Measurements from ENCODE around the gene SNTA1.
A peak's percentile ranks its signal among the peaks of the same experiment; 100 is the strongest.
"Not testable (repeated sequence)": the region's sequence is repeated elsewhere in the genome, so short reads cannot be mapped to it uniquely, and the experiment has no call there.

SNTA1 gene

DNA sequence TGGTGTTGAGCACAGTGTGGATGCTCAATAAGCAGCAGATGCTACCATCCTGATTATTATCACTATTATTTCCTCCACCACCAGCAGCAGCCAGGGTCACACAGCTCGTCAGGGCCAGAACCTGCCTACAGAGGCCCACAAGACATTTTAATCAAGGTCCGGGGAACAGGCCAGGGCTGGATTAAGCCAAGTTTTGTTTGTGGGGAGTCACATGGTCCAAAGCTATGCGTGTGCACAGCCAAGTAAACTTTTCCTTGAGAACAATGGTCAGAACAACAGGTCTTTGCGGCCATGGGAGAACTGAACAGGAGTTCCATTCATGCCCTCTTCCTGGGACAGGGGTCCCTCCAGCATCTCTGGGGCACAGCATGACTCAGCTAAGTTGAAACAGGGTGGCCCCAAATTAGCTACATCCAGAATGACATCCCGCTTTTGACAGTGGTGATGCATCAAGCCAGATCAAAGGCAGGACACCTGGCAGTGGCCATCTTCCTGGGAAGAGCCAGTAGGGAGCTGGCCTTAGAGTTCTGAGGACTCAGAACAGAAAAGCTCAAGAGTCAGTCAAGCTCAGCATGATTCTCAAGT lies 11.7 kb downstream of the SNTA1 start:
- Histone ChIP-seq H2AK5ac (ENCODE audit: low read length, severe bottlenecking) (no peak overlapping the region), H3K27me3 (ENCODE audit: control insufficient read depth in 1 of 2, insufficient read depth in 1 of 2, low read length in 2 of 2) (no peaks in the 10 kb centered on the region), H3K27ac (ENCODE audit: low read length, poor library complexity, severe bottlenecking) (no peak overlapping the region), H3K18ac (ENCODE audit: low read depth in 1 of 2, low read length in 2 of 2) (no peak overlapping the region), H2BK5ac (ENCODE audit: low read depth, low read length, poor library complexity, severe bottlenecking) (no peak overlapping the region), H3K4me2 (ENCODE audit: low read length, poor library complexity, severe bottlenecking) (no peak overlapping the region), H3K4me3 (ENCODE audit: insufficient read depth in 1 of 2, low read depth in 1 of 2, low read length in 2 of 2) (no peak overlapping the region), H2AFZ (ENCODE audit: low read depth, low read length) (no peak overlapping the region), H3K4ac (ENCODE audit: low read depth in 1 of 2, low read length in 2 of 2) (no peak overlapping the region), H3K79me1 (replicated peaks; ENCODE audit: low read length, poor library complexity, severe bottlenecking) (no peaks in the 10 kb centered on the region), H2BK15ac (ENCODE audit: low read depth, poor library complexity, severe bottlenecking) (no peak overlapping the region), H3K9me3 (ENCODE audit: control insufficient read depth, low read length) (no peaks in the 10 kb centered on the region), H3K14ac (ENCODE audit: low read length in 2 of 2) (no peak overlapping the region), H3K4me1 (ENCODE audit: control insufficient read depth, insufficient read depth, low read depth, low read length) (peaks cover 3% of the 10 kb centered on the region), H4K91ac (ENCODE audit: low read length) (no peak overlapping the region), H3K23ac (ENCODE audit: low read length in 2 of 2) (peak overlapping the region in 1 of 2 experiments; percentile 23), H2BK12ac (ENCODE audit: low read length in 2 of 2) (no peak overlapping the region), H2BK120ac (ENCODE audit: low read depth, low read length) (no peak overlapping the region), H3K9ac (ENCODE audit: low read length) (no peak overlapping the region), H4K8ac (ENCODE audit: low read length) (no peak overlapping the region), H3K36me3 (ENCODE audit: control insufficient read depth in 1 of 2, insufficient read depth in 2 of 2, low read depth in 1 of 2, low read length in 2 of 2) (peaks cover 0 to 5% of the 10 kb centered on the region in 2 experiments)
- WGBS, result 91% methylated on average over 5 of the region's 5 CpGs
- DNase-seq, result no peak

- not testable (repeated sequence) for H2BK15ac ChIP-seq (ENCODE audit: low read depth, poor library complexity, severe bottlenecking); H2BK5ac ChIP-seq (ENCODE audit: low read depth, low read length, poor library complexity, severe bottlenecking); H3K23ac ChIP-seq (ENCODE audit: low read length in 2 of 2); H3K27me3 ChIP-seq (ENCODE audit: control insufficient read depth in 1 of 2, insufficient read depth in 1 of 2, low read length in 2 of 2); H3K79me1 ChIP-seq (replicated peaks; ENCODE audit: low read length, poor library complexity, severe bottlenecking); H3K14ac ChIP-seq (ENCODE audit: low read length in 2 of 2); H2AFZ ChIP-seq (ENCODE audit: low read depth, low read length); H3K4me2 ChIP-seq (ENCODE audit: low read length, poor library complexity, severe bottlenecking); H2AK5ac ChIP-seq (ENCODE audit: low read length, severe bottlenecking); H4K91ac ChIP-seq (ENCODE audit: low read length); H3K27ac ChIP-seq (ENCODE audit: low read length, poor library complexity, severe bottlenecking); H3K36me3 ChIP-seq (ENCODE audit: control insufficient read depth in 1 of 2, insufficient read depth in 2 of 2, low read depth in 1 of 2, low read length in 2 of 2); H3K4me3 ChIP-seq (ENCODE audit: insufficient read depth in 1 of 2, low read depth in 1 of 2, low read length in 2 of 2); H3K4me1 ChIP-seq (ENCODE audit: control insufficient read depth, insufficient read depth, low read depth, low read length); H3K9me3 ChIP-seq (ENCODE audit: control insufficient read depth, low read length); DNase-seq
- H2BK12ac ChIP-seq (ENCODE audit: low read length in 2 of 2), result peak overlapping the region; percentile 61 to 74
- peak overlapping the region; percentile 85 for H4K8ac ChIP-seq (ENCODE audit: low read length)
- 97% methylated on average over 11 of the region's 11 CpGs for WGBS
- peak overlapping the region; percentile 59 for H2BK120ac ChIP-seq (ENCODE audit: low read depth, low read length)
- H3K4ac ChIP-seq (ENCODE audit: low read depth in 1 of 2, low read length in 2 of 2), result peak overlapping the region; percentile 35 to 69
- H3K9ac ChIP-seq (ENCODE audit: low read length), result peak overlapping the region; percentile 70
- peak overlapping the region; percentile 37 to 88 for H3K18ac ChIP-seq (ENCODE audit: low read depth in 1 of 2, low read length in 2 of 2)
Measured at GRCh38 chr20:33423875-33424274, 19.7 kb downstream of the SNTA1 start.

- H3K23ac ChIP-seq (ENCODE audit: low read length in 2 of 2), result peak overlapping the region in 1 of 2 experiments; percentile 48
- no peak overlapping the region for H2AFZ ChIP-seq (ENCODE audit: low read depth, low read length)
- peak overlapping the region; percentile 78 for H4K91ac ChIP-seq (ENCODE audit: low read length)
- H2BK120ac ChIP-seq (ENCODE audit: low read depth, low read length), result peak overlapping the region; percentile 59
- no peak overlapping the region for H3K4me2 ChIP-seq (ENCODE audit: low read length, poor library complexity, severe bottlenecking)
- H3K27me3 ChIP-seq (ENCODE audit: control insufficient read depth in 1 of 2, insufficient read depth in 1 of 2, low read length in 2 of 2), result no peaks in the 10 kb centered on the region
- H2BK5ac ChIP-seq (ENCODE audit: low read depth, low read length, poor library complexity, severe bottlenecking), result no peak overlapping the region
- H2AK5ac ChIP-seq (ENCODE audit: low read length, severe bottlenecking), result no peak overlapping the region
- H3K79me1 ChIP-seq (replicated peaks; ENCODE audit: low read length, poor library complexity, severe bottlenecking), result no peaks in the 10 kb centered on the region
- peak; percentile 88 for DNase-seq
- H3K9ac ChIP-seq (ENCODE audit: low read length), result peak overlapping the region; percentile 70
- H3K18ac ChIP-seq (ENCODE audit: low read depth in 1 of 2, low read length in 2 of 2), result peak overlapping the region; percentile 37 to 88
- H2BK15ac ChIP-seq (ENCODE audit: low read depth, poor library complexity, severe bottlenecking), result peak overlapping the region; percentile 37
- H3K9me3 ChIP-seq (ENCODE audit: control insufficient read depth, low read length), result no peaks in the 10 kb centered on the region
- H3K4me1 ChIP-seq (ENCODE audit: control insufficient read depth, insufficient read depth, low read depth, low read length), result peaks cover 6% of the 10 kb centered on the region
- peak overlapping the region; percentile 35 to 69 for H3K4ac ChIP-seq (ENCODE audit: low read depth in 1 of 2, low read length in 2 of 2)
- WGBS, result 24% methylated on average over 7 of the region's 7 CpGs
- H3K27ac ChIP-seq (ENCODE audit: low read length, poor library complexity, severe bottlenecking), result no peak overlapping the region
- peaks cover 0 to 5% of the 10 kb centered on the region in 2 experiments for H3K36me3 ChIP-seq (ENCODE audit: control insufficient read depth in 1 of 2, insufficient read depth in 2 of 2, low read depth in 1 of 2, low read length in 2 of 2)
- peak overlapping the region; percentile 61 to 74 for H2BK12ac ChIP-seq (ENCODE audit: low read length in 2 of 2)
- H4K8ac ChIP-seq (ENCODE audit: low read length), result peak overlapping the region; percentile 85
- no peak overlapping the region for H3K4me3 ChIP-seq (ENCODE audit: insufficient read depth in 1 of 2, low read depth in 1 of 2, low read length in 2 of 2)
- H3K14ac ChIP-seq (ENCODE audit: low read length in 2 of 2), result peak overlapping the region in 1 of 2 experiments; percentile 46
Measured at GRCh38 chr20:33423141-33423834, 20.3 kb downstream of the SNTA1 start.

- no peak overlapping the region for H2BK120ac ChIP-seq (ENCODE audit: low read depth, low read length)
- no peak overlapping the region for H3K9ac ChIP-seq (ENCODE audit: low read length)
- H2BK5ac ChIP-seq (ENCODE audit: low read depth, low read length, poor library complexity, severe bottlenecking), result no peak overlapping the region
- no peak overlapping the region for H2AK5ac ChIP-seq (ENCODE audit: low read length, severe bottlenecking)
- H3K36me3 ChIP-seq (ENCODE audit: control insufficient read depth in 1 of 2, insufficient read depth in 2 of 2, low read depth in 1 of 2, low read length in 2 of 2), result peaks cover 0 to 17% of the 10 kb centered on the region in 2 experiments
- H3K23ac ChIP-seq (ENCODE audit: low read length in 2 of 2), result no peak overlapping the region
- no peak overlapping the region for H3K4ac ChIP-seq (ENCODE audit: low read depth in 1 of 2, low read length in 2 of 2)
- H3K4me3 ChIP-seq (ENCODE audit: insufficient read depth in 1 of 2, low read depth in 1 of 2, low read length in 2 of 2), result no peak overlapping the region
- no peak overlapping the region for H2BK12ac ChIP-seq (ENCODE audit: low read length in 2 of 2)
- H4K91ac ChIP-seq (ENCODE audit: low read length), result no peak overlapping the region
- peaks cover 6% of the 10 kb centered on the region for H3K4me1 ChIP-seq (ENCODE audit: control insufficient read depth, insufficient read depth, low read depth, low read length)
- H3K79me1 ChIP-seq (replicated peaks; ENCODE audit: low read length, poor library complexity, severe bottlenecking), result no peaks in the 10 kb centered on the region
- H3K4me2 ChIP-seq (ENCODE audit: low read length, poor library complexity, severe bottlenecking), result no peak overlapping the region
- H3K27me3 ChIP-seq (ENCODE audit: control insufficient read depth in 1 of 2, insufficient read depth in 1 of 2, low read length in 2 of 2), result no peaks in the 10 kb centered on the region
- H3K9me3 ChIP-seq (ENCODE audit: control insufficient read depth, low read length), result no peaks in the 10 kb centered on the region
- H3K14ac ChIP-seq (ENCODE audit: low read length in 2 of 2), result no peak overlapping the region
- H3K27ac ChIP-seq (ENCODE audit: low read length, poor library complexity, severe bottlenecking), result no peak overlapping the region
- 81% methylated on average over 7 of the region's 7 CpGs for WGBS
- no peak for DNase-seq
- no peak overlapping the region for H3K18ac ChIP-seq (ENCODE audit: low read depth in 1 of 2, low read length in 2 of 2)
- no peak overlapping the region for H2BK15ac ChIP-seq (ENCODE audit: low read depth, poor library complexity, severe bottlenecking)
- H4K8ac ChIP-seq (ENCODE audit: low read length), result no peak overlapping the region
- no peak overlapping the region for H2AFZ ChIP-seq (ENCODE audit: low read depth, low read length)
Measured at GRCh38 chr20:33419140-33419974, 24.2 kb downstream of the SNTA1 start.
